ENCODE measurements around the gene GRIN2A. TPM values are rescaled to one million over a fixed set of nuclear protein-coding genes. Genes with fewer than 3 reads are reported as not detected.

Gene GRIN2A
- total RNA-seq, 4 donors from 2014 or later: 0.32 to 3.6 (median 2.0) TPM

DNA sequence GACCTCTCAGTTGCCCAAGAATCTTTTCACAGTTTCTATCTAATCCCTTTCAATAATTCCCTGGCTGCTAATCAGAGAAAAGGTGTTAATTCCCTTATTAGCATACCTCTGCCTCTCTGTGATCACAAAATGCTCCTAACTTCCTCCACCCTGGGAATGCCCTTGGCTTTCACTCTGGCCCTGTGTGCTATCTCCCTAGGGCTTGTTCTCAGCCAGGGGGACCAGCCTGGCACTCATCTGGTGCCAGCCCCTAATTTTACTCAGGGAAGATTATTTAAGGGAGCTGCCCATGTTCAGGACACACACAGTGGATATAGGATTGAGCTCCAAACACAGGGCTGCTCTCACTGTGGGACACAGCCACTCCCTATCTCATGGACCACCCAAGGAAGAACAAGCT lies 225.2 kb downstream of the GRIN2A start:
- intact Hi-C loops (cut with DNase I): no loop called here
- Histone ChIP-seq H3K9me3 (no peaks in the 10 kb centered on the region), H3K36me3 (no peaks in the 10 kb centered on the region), H3K27ac (replicated peaks in 1 of 4) (no peak overlapping the region), H3K4me3 (no peak overlapping the region), H3K27me3 (no peaks in the 10 kb centered on the region), H3K4me1 (no peaks in the 10 kb centered on the region)
- no peak for DNase-seq (ENCODE audit: extremely low spot score)
- TF ChIP-seq EP300 (IDR thresholded peaks at IDR 0.05): no peak
- TF ChIP-seq, protein P1, sequence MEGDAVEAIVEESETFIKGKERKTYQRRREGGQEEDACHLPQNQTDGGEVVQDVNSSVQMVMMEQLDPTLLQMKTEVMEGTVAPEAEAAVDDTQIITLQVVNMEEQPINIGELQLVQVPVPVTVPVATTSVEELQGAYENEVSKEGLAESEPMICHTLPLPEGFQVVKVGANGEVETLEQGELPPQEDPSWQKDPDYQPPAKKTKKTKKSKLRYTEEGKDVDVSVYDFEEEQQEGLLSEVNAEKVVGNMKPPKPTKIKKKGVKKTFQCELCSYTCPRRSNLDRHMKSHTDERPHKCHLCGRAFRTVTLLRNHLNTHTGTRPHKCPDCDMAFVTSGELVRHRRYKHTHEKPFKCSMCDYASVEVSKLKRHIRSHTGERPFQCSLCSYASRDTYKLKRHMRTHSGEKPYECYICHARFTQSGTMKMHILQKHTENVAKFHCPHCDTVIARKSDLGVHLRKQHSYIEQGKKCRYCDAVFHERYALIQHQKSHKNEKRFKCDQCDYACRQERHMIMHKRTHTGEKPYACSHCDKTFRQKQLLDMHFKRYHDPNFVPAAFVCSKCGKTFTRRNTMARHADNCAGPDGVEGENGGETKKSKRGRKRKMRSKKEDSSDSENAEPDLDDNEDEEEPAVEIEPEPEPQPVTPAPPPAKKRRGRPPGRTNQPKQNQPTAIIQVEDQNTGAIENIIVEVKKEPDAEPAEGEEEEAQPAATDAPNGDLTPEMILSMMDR (IDR thresholded peaks at IDR 0.05): no peak
- TF ChIP-seq POLR2AphosphoS5 (IDR thresholded peaks at IDR 0.05): no peak
- no peak for TF ChIP-seq POLR2A (IDR thresholded peaks at IDR 0.05; ENCODE audit: low read depth)

GRCh38 chr16:9955677-9956076 lies 226.6 kb downstream of the GRIN2A start:
- no peaks in the 10 kb centered on the region for H3K36me3 ChIP-seq
- H3K4me1 ChIP-seq: no peaks in the 10 kb centered on the region
- H3K4me3 ChIP-seq: no peak overlapping the region
- TF ChIP-seq POLR2AphosphoS5 (IDR thresholded peaks at IDR 0.05) (no peak), POLR2A (IDR thresholded peaks at IDR 0.05; ENCODE audit: low read depth) (no peak), EP300 (IDR thresholded peaks at IDR 0.05) (no peak)
- TF ChIP-seq, protein P1 (IDR thresholded peaks at IDR 0.05): no peak
- H3K27me3 ChIP-seq: no peaks in the 10 kb centered on the region
- DNase-seq (ENCODE audit: extremely low spot score): no peak
- intact Hi-C loops (cut with DNase I): no loop called here
- no peak overlapping the region for H3K27ac ChIP-seq (replicated peaks in 1 of 4)
- H3K9me3 ChIP-seq: no peaks in the 10 kb centered on the region
- 88% methylated on average over 6 of the region's 6 CpGs for WGBS

- DNase-seq (ENCODE audit: extremely low spot score): no peak
- Histone ChIP-seq H3K4me1 (no peaks in the 10 kb centered on the region), H3K9me3 (no peaks in the 10 kb centered on the region), H3K36me3 (no peaks in the 10 kb centered on the region), H3K27me3 (no peaks in the 10 kb centered on the region), H3K4me3 (no peak overlapping the region), H3K27ac (replicated peaks in 1 of 4) (no peak overlapping the region)
- no peak for TF ChIP-seq POLR2AphosphoS5 (IDR thresholded peaks at IDR 0.05)
- TF ChIP-seq POLR2A (IDR thresholded peaks at IDR 0.05; ENCODE audit: low read depth): no peak
- TF ChIP-seq, protein P1 (IDR thresholded peaks at IDR 0.05): no peak
- no peak for TF ChIP-seq EP300 (IDR thresholded peaks at IDR 0.05)
- intact Hi-C loops (cut with DNase I): no loop called here
- WGBS: 51% methylated on average over 7 of the region's 7 CpGs
Measured at GRCh38 chr16:9953908-9954570, 228.2 kb downstream of the GRIN2A start.

DNA sequence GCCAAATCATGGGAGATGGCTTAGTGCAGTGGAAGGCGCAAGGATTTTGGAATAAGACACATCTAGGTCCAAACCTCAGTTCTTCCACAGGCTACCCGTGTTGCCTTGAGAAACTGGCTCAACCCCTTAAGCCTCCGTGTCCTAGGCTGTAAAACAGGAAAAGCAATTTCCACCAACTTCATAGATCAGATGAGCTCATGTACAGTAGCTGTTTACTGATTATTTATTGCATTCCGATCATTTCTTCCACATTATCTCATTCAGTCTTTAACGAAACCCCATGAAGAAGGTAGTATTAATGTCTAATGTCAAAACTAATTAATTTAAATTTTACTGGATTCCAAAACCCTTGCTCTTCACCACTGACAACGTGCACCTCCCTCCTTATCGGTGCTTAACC lies 231.6 kb downstream of the GRIN2A start:
- no peaks in the 10 kb centered on the region for H3K4me1 ChIP-seq
- intact Hi-C loops (cut with DNase I): no loop called here
- no peaks in the 10 kb centered on the region for H3K27me3 ChIP-seq
- no peaks in the 10 kb centered on the region for H3K9me3 ChIP-seq
- H3K36me3 ChIP-seq: no peaks in the 10 kb centered on the region
- TF ChIP-seq POLR2AphosphoS5 (IDR thresholded peaks at IDR 0.05) (no peak), POLR2A (IDR thresholded peaks at IDR 0.05; ENCODE audit: low read depth) (no peak), EP300 (IDR thresholded peaks at IDR 0.05) (no peak)
- TF ChIP-seq, protein P1 (IDR thresholded peaks at IDR 0.05): no peak
- no peak for DNase-seq (ENCODE audit: extremely low spot score)
- H3K27ac ChIP-seq (replicated peaks in 1 of 4): no peak overlapping the region
- 77% methylated on average over 7 of the region's 7 CpGs for WGBS
- no peak overlapping the region for H3K4me3 ChIP-seq

- intact Hi-C loops (cut with DNase I): loop anchor here (10.0 kb wide), 1 partner anchor 65 kb away; no protein-coding TSS in a partner anchor
Measured at GRCh38 chr16:9949396-9949795, 232.8 kb downstream of the GRIN2A start.

More at GRCh38 chr16:9949396-9949795, 232.8 kb downstream of the GRIN2A start:
- no peak for DNase-seq (ENCODE audit: extremely low spot score)
- Histone ChIP-seq H3K27ac (replicated peaks in 1 of 4) (no peak overlapping the region), H3K27me3 (no peaks in the 10 kb centered on the region), H3K4me1 (no peaks in the 10 kb centered on the region), H3K4me3 (no peak overlapping the region), H3K36me3 (no peaks in the 10 kb centered on the region), H3K9me3 (no peaks in the 10 kb centered on the region)
- TF ChIP-seq POLR2AphosphoS5 (IDR thresholded peaks at IDR 0.05): no peak
- TF ChIP-seq POLR2A (IDR thresholded peaks at IDR 0.05; ENCODE audit: low read depth): no peak
- TF ChIP-seq EP300 (IDR thresholded peaks at IDR 0.05): no peak
- TF ChIP-seq, protein P1 (IDR thresholded peaks at IDR 0.05): no peak
- 91% methylated on average over 5 of the region's 5 CpGs for WGBS
